Urinary bladder (tissue), 4 donors: ENCODE data around the gene OCLN. TPM values are rescaled to one million over a fixed set of nuclear protein-coding genes. Genes with fewer than 3 reads are reported as not detected.
A peak's percentile ranks its signal among the peaks of the same experiment; 100 is the strongest.
"Not testable (repeated sequence)": the region's sequence is repeated elsewhere in the genome, so short reads cannot be mapped to it uniquely, and the experiment has no call there.

ENCODE experiments used
- DNase-seq: peaks from one replicate; pipeline ENCODE4 v3.0.0-alpha.2; 2015; ENCODE audit errors: extremely low spot score
- H3K27ac ChIP-seq: one replicate; pipeline ENCODE4 v1.5.1; 2013; ENCODE audit warnings: low read depth, mild to moderate bottlenecking, moderate library complexity
- H3K36me3 ChIP-seq: one replicate; pipeline ENCODE4 v1.6.1; 2013; ENCODE audit warnings: mild to moderate bottlenecking, moderate library complexity; ENCODE audit not compliant: insufficient read depth
- H3K4me1 ChIP-seq: one replicate; pipeline ENCODE4 v1.6.1; 2013; ENCODE audit warnings: mild to moderate bottlenecking, moderate library complexity; ENCODE audit not compliant: insufficient read depth
- H3K4me3 ChIP-seq: one replicate; pipeline ENCODE4 v1.5.1; 2013; ENCODE audit warnings: low read depth, low read length
- WGBS: extraction: QIAGEN DNeasy Blood & Tissue Kit; methylation state at CpG from one replicate; pipeline ENCODE4 v1.1.7; 2013; 5-methylcytosine and 5-hydroxymethylcytosine counted together
- polyA plus RNA-seq: library from polyadenylated mRNA; stranded (reverse); fragments of 200-250 nt; gene quantifications from one replicate; pipeline ENCODE4 v1.2.3, GENCODE V29; 2013
- total RNA-seq: library from RNA; depleted of rRNA; stranded (reverse); fragments of >200 nt; gene quantifications from one replicate; pipeline ENCODE4 v1.2.3, GENCODE V29; 2014
- donor health status: healthy with polysubstance abuse.
- donor health status: healthy.

OCLN gene
- total and polyA plus RNA-seq, 2 donors = 3.0 to 18.2 TPM

GRCh38 chr5:69527128-69527770, 34.7 kb downstream of the OCLN start:
- H3K4me3 ChIP-seq = no peak overlapping the region
- DNase-seq = no peak
- H3K36me3 ChIP-seq = no peaks in the 10 kb centered on the region
- 76% methylated on average over 7 of the region's 7 CpGs for WGBS
- no peak overlapping the region for H3K27ac ChIP-seq
- no peaks in the 10 kb centered on the region for H3K4me1 ChIP-seq

GRCh38 chr5:69528035-69528434, 35.4 kb downstream of the OCLN start:
- H3K4me3 ChIP-seq = no peak overlapping the region
- H3K27ac ChIP-seq = no peak overlapping the region
- WGBS = 58% methylated on average over 5 of the region's 5 CpGs
- peak; percentile 74 for DNase-seq
- no peaks in the 10 kb centered on the region for H3K36me3 ChIP-seq
- no peaks in the 10 kb centered on the region for H3K4me1 ChIP-seq

- Histone ChIP-seq H3K36me3 (no peaks in the 10 kb centered on the region), H3K4me1 (no peaks in the 10 kb centered on the region), H3K4me3 (no peak overlapping the region), H3K27ac (no peak overlapping the region)
- 83% methylated on average over 4 of the region's 4 CpGs for WGBS
- DNase-seq = no peak
These were observed 36.0 kb downstream of the OCLN start for GRCh38 chr5:69528609-69529008.

DNA sequence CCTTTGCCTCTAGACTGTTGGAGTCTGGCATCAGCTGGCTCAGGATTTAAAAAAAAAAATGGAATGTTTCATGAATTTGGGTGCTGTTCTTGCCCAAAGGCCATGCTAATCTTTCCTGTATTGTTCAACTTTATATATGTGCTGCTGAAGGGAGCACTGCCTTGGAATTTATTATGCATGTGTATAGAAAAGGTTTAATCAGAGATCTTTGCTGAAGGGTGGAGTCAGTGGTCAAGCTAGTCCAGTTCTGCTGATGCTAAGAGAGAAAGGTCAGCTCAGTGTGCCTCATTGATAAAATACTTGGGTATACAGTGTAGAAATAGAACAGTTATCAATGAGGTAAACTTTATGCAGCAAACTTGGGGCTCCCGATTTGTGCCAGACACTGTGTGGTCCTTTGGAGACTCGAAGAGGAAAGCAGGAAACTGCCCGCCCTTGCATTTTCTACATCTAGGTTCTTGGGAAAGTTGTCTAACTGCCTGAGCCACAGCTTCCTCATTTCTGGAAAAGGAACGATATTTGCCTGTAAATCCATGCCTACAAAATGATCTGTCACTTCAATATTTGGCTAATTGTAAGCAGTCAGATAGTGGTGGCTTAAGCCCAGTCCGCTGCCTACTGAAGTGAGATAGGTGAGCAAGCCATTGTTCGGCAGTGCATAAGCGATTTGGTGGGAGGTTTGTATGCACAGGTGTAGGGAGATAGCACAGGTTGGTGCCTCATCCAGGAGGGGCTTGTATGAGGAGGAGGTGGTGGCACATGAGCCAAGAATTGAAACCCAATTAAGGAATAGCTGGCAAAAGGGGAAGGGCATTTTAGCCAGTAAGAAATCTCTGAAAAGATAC, 38.2 kb downstream of the OCLN start:
- H3K4me3 ChIP-seq = no peak overlapping the region
- no peaks in the 10 kb centered on the region for H3K36me3 ChIP-seq
- no peak for DNase-seq
- H3K27ac ChIP-seq = no peak overlapping the region
- 77% methylated on average over 7 of the region's 7 CpGs for WGBS
- H3K4me1 ChIP-seq = no peaks in the 10 kb centered on the region

GRCh38 chr5:69531406-69531801, 38.8 kb downstream of the OCLN start:
- no peak for DNase-seq
- H3K4me1 ChIP-seq = no peaks in the 10 kb centered on the region
- H3K36me3 ChIP-seq = no peaks in the 10 kb centered on the region
- H3K27ac ChIP-seq = no peak overlapping the region
- H3K4me3 ChIP-seq = no peak overlapping the region
- 34% methylated on average over 3 of the region's 3 CpGs for WGBS

GRCh38 chr5:69537911-69538310, 45.3 kb downstream of the OCLN start:
- WGBS = 64% methylated on average over 3 of the region's 3 CpGs

DNA sequence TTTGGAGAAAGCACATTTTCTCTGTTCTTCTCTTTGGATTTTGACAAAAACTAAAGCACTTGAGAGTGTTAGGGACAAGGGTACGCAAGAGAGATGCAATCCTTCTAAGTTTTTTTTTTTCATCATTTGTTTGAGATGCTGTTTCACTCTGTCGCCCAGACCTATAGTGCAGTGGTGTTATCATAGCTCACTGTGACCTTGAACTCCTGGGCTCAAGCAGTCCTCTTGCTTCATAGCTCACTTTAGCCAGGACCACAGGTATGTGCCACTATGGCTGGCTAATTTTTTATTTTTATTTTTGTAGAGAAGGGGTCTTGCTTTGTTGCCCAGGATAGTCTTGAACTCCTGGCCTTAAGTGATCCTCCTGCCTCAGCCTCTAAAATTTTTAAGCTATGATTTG, 46.1 kb downstream of the OCLN start:
- H3K27ac ChIP-seq, H3K4me3 ChIP-seq, DNase-seq, H3K36me3 ChIP-seq, H3K4me1 ChIP-seq: not testable (repeated sequence)
- 88% methylated on average over 1 of the region's 2 CpGs for WGBS

More at GRCh38 chr5:69537911-69538310, 45.3 kb downstream of the OCLN start:
- H3K4me3 ChIP-seq, H3K36me3 ChIP-seq, DNase-seq, H3K4me1 ChIP-seq, H3K27ac ChIP-seq: not testable (repeated sequence)

- not testable (repeated sequence) for H3K36me3 ChIP-seq, DNase-seq, H3K4me3 ChIP-seq, H3K27ac ChIP-seq, H3K4me1 ChIP-seq
- no CpG with 5 or more reads among the region's 1 CpG for WGBS
These were observed 48.8 kb downstream of the OCLN start for GRCh38 chr5:69541347-69541746.

DNA sequence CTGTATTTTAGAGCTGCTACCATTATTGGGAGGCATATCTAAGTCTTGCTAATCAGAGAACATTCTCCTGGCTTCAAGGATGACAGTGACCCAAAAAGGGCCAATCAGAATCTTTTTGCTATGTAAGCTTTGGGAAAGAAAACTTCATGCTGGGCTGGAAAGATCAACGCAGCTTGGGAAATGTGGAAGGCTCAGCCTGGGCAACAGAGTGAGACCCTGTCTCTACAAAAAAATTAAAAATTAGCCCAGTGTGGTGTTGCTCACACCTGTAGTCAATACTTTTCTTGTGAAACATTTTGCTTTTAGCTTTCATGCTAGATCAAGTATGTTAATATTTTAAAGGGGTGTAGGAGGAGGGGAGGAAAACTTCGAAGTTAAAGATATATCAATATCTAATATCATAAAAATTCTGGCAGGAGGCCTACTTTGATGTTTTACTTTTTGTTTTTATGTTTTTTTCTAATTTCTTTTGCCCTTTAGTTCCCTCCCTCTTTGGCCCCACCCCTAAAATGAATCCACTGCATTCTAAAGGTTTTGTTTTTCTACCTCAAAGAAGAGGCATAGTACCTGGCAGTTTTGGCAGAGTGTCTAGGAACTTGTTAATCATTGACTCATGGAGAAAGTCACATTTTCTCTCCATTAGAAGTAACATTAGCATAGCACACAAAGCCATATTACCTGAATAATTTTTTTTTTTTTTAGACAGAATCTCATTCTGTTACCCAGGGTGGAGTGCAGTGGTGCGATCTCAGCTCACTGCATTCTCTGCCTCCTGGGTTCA, 50.4 kb downstream of the OCLN start:
- H3K4me1 ChIP-seq, H3K4me3 ChIP-seq, H3K27ac ChIP-seq, H3K36me3 ChIP-seq, DNase-seq: not testable (repeated sequence)
- no CpG with 5 or more reads among the region's 3 CpGs for WGBS

DNA sequence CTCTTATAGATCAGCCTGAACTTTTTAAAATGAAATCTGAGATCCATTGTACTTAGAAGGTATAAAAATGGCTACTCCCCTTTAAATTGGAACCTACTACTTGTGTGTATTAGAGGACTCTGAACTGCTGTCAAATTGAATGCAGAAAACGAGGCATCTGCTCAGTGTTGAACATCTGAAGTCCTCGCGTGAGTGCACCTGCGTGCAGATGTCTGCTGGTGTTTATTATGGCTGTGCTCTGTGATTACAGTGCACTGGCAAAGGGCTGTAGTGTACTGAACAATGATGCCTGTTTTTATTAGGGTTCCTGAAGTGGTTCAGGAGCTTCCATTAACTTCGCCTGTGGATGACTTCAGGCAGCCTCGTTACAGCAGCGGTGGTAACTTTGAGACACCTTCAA, 52.0 kb downstream of the OCLN start:
- not testable (repeated sequence) for DNase-seq, H3K4me3 ChIP-seq, H3K27ac ChIP-seq, H3K4me1 ChIP-seq, H3K36me3 ChIP-seq
- no CpG with 5 or more reads among the region's 7 CpGs for WGBS

- peak within 1 kb of the TSS; percentile 35 for H3K4me3 ChIP-seq
- under 1% methylated on average over 36 of the region's 40 CpGs for WGBS
- DNase-seq = peak; percentile 53
- not testable (repeated sequence) for H3K4me1 ChIP-seq, H3K36me3 ChIP-seq, H3K27ac ChIP-seq
These were observed 67.3 kb downstream of the OCLN start, which contains the start of gene GTF2H2C for GRCh38 chr5:69559908-69560330. Gene GTF2H2C, plus strand, starts transcription at chr5:69560191. Its CDS starts 4,942 bp downstream, at chr5:69565133.

GRCh38 chr5:69560587-69561431, 68.2 kb downstream of the OCLN start:
- not testable (repeated sequence) for H3K27ac ChIP-seq, H3K4me1 ChIP-seq, H3K36me3 ChIP-seq, H3K4me3 ChIP-seq, DNase-seq
- WGBS = 35% methylated on average over 24 of the region's 31 CpGs

GRCh38 chr5:69566172-69566571, 73.6 kb downstream of the OCLN start:
- H3K4me1 ChIP-seq, H3K36me3 ChIP-seq, H3K4me3 ChIP-seq, DNase-seq, H3K27ac ChIP-seq: not testable (repeated sequence)
- WGBS = 92% methylated on average over 2 of the region's 2 CpGs
